NAMALWA (cell line): ENCODE measurements around the gene CACNG4.

ENCODE experiments used
- DNase-seq: peaks from one replicate; pipeline ENCODE4 v3.0.0-alpha.2; 2015; ENCODE audit warnings: low spot score

Gene CACNG4

DNA sequence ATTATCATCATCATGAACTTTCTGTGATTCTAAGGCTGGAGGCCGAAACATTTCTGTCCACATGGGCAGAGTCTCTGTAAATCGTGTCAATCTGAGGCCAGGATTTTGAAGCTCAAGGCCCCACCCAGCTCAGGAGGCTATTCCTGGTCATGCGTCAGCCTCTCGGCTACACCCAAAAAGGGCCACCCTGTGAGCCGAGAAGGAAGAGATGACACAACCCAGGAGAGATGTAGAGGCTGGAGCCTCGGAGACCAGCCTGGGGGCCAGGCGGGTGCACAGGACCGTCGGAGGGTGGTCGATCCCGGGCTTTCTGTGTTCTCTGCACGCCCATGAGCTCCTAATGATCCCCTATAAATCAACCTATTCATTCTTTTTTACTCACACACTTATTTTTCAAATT lies 78.8 kb downstream of the CACNG4 start:
- no peak for DNase-seq

DNA sequence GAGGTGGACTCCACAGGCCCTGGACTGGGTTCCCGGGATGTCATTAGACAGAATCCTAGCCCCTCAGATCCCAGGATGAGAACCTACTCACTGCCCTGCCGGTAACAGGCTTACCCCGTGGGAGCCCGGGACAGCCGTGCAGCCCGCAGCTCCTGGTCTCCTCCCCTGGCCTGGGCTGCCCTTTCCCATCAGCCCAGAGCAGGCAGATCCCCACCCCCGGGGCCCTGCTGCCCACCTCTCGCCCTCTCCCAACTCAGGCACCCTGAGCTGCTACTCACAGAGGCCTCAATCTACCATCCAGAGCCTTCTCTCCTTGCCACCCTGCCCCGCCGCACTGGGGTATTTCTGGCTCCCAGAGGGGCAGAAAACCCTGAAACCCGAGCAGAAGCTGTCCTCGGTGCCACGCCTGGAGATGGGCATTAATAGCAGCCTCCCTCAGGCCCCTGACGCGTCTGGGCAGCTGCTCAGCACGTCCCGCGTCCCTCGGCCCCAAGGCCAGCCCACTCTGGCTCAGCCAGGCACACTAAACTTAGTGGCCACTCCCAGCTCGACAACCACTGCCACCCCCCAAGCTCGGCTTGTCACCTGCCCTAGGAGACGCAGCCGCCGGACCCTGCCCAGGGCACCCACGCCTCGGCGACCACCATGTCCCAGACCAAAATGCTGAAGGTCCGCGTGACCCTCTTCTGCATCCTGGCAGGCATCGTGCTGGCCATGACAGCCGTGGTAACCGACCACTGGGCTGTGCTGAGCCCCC lies 79.7 kb downstream of the CACNG4 start, which contains the start of gene CACNG1:
TSS of gene CACNG1 (plus strand) at position 539 of the 757 bp plus-strand sequence. CDS start at position 646, 107 bp downstream.
- DNase-seq: no peak

DNA sequence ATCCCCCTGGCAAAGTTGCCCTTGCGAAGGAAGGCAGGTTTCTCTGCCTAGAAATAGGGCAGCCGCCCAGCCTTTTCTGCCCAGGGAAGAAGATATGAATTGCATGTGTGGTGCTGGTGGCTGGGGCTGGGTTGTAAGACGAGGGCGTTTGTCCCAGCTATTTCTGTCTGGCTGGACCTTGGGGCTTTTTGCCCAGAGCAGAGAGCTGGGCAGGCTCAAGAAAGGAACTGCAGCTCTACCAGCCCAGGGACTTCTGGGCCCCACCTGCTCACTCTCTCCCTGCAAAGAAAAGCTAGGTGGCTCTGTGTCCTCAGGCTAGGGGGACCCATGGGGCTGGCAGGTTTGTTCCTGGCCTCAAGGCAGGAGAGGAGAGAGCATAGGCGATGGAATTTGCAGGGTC lies 80.4 kb downstream of the CACNG4 start:
- no peak for DNase-seq

DNA sequence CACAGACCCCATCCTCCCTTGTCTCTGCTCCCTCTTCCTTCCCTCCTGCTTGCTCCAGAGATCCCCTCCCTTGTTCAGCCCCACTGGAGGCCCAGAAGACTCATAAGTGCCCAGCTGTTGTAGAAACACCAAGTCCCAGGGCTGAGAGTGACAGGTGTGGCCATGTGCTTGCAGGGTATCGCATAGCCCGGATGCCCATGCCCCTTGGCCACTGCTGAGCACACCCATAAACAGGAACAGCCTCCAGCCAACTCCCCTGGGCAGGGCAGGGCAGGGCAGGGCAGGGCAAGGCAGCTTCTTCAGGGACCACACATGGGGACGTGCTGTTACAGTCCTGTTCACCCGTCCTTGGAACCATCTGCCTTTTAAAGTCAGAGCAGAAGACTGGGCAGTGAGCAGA lies 81.9 kb downstream of the CACNG4 start:
- no peak for DNase-seq

DNA sequence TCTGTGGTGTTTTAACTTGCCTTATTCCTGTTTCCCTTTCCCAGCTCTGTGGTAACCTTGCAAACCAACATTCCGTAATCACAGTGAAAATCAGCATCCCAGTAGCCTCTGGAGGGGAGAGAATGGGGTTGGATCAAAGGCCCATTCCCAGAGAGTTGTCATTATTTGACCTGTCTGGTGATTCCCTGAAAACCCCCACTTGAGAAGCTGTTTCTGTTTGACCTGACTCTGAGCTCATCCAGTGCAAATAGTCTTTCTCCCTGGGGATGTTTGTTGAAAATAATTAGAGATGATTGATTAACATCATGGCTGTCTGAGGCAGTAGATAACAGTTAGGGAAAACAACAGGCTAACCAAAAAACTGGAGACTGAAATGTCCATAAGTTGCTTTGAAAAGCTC lies 82.9 kb downstream of the CACNG4 start:
- no peak for DNase-seq

DNA sequence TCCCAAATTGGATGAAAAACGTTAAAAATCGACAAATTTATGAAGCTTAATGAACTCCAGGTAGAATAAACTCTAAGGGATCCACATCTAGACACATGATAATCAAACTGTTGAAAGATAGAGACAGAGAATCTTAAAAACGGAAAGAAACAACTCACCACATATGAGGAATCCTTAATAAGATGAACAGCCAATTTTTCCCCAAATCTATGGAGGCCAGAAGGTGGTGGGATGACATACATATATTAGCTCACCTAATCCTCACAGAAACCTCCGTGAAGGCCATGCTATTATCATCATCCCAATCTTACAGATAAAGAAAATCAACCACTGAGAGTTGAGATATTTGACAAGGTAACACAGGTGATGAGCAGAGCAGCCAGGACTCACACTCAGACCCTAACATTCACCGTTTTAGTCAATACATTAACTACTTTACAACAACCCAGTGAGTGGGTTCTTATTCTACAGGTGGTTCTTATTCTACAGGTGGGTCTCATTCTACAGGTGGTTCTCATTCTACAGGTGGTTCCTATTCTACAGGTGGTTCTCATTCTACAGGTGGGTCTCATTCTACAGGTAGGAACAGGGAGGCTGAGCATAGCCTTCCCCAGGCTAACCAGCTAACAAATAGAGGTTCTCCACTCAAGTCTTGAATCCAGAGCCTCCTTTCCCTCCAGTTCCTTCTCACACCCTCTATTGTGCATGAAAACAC lies 84.7 kb downstream of the CACNG4 start:
- DNase-seq: no peak

DNA sequence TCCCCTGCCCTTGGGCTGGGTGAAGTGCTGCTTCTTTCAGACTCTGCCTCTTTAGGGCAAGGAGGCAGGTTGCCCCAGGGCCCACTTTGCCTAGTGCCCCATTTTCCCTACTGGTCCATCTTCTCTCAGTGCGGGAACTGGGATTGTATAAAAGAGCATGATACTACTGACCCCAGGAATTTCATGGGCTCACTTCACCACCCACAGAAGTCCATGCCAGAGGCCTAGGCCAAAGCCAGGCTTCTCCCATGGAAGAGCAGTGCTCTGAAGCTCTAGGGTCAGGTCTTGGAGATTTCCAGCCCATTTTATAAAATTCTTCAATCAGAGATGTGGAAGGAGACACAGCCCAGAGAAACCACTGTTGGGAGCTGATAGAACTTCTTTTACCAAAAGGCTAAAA lies 85.6 kb downstream of the CACNG4 start:
- no peak for DNase-seq

DNA sequence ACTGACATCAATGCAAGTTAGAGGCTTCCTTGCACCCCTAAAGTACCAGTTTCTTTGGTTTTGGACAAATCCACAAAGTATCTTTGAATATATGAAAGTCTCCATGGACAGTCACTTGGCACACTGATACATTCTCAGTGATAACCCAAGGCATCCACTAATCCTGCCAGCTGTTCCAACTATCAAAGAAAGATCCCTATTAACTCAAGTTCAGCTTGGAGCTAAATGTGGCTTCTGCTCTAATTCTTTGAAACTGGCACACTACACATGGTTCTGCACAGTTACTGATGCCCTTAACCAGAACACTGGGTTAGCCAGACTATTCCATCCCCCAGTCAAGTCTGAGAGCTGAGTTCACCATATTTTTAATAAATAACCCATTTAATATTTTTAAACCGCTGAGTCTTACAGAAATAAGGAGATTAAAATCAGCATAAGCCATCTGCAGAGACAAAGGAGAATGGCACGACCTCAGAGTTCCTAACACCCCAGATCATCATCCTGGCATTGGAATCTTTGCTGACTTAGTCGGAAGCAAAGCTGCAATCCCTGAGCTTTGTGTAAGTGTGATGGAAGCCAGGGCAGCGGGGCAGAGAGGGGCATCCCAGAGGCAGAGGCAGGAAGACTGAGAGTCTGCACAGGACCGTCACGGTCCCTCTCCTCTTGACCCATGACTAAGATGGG lies 86.1 kb downstream of the CACNG4 start:
- no peak for DNase-seq

DNA sequence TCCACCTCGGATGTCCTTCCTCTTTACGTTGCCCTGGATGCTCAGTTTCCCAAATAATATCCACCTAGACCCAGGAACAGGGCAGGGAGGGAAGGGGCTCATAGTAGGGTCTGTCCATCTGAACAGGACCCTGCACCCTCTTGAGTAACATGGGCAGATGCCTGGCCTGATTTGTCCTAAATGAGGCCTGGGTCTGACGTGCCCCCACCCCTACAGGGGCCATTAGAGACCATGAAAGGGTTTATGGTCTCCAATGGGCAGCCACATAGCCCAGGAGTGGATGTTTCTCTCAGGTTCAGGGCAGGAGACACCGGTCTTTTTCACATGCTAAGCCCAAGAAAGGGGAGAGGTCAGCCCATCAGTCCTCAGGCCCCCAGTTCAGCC lies 86.6 kb downstream of the CACNG4 start:
- no peak for DNase-seq

DNA sequence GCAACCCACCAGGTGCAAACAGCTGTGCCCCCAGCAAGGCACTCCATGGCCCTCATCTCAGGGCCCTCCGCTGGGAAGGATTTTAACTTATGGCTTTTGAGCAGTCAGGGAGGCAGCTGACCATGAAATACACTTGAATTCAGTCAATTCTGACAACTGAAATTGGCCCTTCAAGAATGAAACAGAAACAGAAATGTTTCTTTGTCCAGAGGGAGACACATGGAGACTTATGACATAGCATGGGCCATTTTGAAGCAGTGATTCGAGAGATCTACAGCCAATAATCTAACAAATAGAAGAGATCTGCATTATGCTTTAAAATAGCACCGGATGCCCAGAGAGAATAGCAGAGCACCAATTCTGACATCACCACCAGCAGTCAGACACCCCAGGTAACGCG lies 87.3 kb downstream of the CACNG4 start:
- no peak for DNase-seq

DNA sequence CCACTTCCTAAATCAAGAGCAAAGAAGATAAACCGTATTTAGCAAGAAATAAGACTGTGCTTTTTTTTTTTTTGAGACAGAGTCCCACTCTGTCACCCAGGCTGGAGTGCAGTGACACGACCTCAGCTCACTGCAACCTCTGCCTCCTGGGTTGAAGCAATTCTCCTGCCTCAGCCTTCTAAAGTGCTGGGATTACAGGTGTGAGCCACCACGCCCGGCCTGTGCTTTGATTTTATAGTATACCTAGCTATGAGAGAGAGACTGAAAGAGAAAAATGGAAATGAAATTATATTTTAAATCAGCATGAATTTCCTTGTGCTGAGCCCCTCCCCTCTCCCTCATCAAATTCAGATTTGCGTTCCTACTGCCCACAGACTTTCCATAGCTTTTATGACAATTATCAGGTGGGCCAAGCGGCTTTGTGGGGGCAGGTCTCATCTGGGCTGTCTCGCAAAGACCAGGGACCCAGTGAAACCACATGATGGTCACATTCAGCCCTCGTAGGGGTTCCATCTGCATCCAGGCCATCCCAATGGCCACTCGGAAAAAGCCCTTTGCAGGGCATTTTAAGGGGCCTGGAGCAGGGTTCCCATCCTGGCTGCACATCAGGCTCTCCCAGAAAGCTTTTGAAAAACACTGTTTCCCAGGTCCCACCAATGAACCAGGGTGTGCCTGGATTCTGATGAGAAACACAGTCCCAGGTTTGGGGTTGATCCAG lies 88.4 kb downstream of the CACNG4 start:
- no peak for DNase-seq

DNA sequence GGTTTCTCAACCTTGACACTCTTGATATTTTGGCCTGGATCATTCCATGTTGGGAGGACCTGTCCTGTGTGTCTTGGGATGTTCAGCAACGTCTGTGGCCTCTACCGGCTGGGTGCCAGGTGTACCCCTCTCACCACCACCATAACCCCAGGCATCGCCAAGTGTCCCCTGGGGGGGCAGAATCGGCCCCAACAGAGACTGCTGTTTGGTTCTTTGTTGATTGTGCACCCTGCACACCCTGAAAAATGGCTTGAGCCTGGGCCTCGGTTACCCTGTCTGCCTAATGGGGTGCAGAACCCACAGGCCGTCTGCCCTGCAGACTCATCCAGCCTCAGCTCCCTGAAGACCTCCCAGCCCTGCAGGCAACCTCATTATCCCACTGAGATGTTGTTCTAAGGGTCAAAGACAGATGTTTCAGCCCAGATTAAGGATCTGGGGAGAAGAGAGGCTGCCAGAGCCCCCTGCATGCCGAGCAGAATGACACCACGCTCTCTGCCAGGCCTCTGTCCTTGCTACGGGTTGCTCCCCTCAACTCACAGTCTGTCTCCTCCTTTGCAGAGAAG lies 89.0 kb downstream of the CACNG4 start:
- DNase-seq: no peak

DNA sequence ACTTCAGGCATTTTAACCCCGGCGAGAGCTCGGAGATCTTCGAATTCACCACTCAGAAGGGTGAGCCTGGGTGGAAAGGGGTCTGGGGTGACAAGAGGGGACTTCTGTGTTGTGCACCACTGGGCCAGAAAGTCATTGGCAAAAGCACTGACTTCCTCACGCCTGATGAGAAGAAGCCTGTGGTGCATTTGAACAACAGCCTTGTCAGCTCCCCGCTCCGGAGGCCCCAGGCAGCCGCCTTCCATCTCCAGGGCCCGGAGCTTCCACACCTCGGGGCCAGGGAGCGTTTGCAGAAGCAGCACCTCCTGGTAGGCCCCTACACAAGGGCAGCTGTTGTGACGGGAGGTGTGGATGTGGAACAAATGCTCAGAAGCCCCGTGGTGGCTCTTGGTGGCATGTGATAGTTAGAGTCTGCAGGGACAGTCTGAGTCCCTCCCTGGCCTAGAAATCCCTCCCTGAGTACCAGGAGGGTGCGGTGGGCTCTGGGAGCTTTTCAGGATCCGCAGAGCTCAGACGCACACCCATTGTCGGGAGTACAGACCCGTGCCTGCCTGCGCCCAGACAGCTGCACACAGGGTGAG lies 89.6 kb downstream of the CACNG4 start:
- no peak for DNase-seq

DNA sequence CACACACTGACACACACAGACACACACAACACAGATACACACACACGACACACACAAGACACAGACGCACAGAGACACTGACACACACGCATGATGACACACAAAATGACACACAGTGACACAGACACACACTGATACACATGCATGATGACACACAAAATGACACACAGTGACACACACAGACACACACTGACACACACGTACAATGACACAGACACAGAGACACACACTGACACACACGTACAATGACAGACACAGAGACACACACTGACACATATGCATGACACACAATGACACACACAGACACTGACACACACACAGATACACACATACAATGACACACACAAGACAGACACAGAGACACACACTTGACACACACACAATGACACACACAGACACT lies 90.1 kb downstream of the CACNG4 start:
- no peak for DNase-seq

DNA sequence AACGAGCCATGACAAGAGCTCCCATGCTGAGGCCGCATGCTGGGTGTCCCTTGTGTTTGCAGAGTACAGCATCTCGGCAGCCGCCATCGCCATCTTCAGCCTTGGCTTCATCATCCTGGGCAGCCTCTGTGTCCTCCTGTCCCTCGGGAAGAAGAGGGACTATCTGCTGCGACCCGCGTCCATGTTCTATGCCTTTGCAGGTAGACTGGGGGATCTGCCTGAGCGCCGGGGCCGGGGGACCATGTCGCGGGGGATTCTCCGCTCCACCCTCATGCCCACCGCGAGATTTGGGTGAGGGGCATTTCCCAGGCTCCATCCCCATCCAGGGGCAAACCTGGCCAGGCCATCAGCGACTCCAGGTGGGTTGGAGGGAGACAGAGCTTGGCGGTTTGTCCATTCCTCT lies 90.5 kb downstream of the CACNG4 start:
- DNase-seq: no peak

DNA sequence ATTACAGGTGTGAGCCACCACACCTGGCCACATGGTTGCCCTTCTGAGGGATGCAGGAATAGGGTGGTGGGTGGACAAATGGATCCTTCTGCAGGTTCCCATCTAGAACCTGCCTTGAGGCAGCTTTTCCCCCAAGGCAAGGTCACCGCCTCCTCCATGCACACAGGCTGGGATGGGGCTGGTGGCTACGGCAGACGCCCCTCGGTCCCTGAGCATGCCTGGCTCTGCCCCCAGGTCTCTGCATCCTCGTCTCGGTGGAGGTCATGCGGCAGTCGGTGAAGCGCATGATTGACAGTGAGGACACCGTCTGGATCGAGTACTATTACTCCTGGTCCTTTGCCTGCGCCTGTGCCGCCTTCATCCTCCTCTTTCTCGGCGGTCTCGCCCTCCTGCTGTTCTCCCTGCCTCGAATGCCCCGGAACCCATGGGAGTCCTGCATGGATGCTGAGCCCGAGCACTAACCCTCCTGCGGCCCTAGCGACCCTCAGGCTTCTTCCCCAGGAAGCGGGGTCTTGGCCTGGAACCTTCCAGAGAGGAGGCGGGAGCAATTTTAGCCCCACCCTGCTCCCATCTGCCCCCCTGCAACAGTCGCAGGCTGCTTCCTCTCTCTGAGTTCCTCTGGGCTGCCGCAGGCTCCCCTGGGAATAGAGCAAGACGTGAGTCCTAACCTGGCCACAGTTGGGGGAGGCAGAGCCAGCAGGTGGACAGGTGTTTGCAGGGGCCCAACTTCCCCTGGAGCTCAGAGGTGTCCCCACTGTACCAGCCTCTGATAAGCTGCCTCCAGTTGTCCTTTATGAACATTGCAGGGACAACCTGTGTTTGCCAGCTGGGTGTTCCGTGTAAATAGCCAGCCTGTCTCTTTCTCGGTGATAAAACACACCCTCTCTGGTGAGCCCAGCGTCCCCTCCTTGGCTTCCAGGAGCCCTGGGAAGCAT lies 91.6 kb downstream of the CACNG4 start:
- peak; percentile 17 for DNase-seq

DNA sequence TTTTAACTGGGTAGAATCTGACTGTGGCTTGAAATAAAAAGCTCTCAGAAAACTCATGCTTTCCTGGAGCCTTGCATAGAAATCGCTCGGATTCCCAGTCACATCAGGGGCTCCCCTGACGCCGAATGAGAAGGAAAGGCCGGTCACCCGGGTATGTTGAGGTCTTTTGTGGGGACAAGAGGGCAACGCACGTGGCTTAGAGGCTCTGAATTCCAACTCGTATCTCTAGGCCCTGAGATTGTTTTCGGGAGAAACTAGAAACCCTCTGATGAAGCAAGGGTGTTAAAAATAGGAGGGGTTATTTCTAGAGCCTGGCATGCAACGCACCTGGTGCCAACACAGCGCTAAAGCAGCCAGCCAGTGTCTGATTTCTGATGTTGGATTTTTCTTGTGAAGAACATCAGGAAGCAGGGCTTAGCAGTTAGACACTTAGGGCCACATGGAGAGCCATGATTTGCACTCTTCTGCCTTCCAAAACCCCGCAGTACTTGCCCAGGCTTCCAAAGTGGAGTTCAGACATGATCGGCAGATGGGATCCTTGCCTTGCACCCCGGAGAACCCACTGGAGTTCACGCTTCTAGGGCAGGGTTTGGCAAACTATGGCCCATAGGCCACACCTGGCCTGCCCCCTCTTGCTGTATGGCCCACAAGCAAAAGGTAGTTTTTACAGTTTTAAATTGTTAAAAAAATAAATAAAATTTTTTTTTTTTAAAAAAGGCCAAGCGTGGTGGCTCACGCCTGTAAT lies 92.4 kb downstream of the CACNG4 start:
- DNase-seq: no peak

DNA sequence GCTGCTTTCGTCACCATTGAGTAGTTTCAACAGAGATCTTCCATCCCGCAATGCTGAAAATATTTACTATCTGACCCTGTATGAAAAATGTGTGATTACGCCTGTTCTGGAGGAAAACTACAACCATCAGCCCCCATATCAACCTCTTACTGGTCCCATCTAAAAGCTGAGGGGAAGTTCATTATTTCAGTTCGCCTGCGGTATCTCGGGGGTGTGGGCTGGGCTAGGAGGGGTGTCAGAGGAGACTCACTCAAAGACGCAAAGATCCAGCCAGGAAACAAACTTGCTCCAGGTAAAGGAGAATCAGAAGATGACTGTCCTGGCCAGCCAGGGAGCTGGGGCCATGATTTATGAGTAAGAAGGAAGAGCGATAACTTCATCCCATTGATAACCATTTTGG lies 93.5 kb downstream of the CACNG4 start:
- no peak for DNase-seq

DNA sequence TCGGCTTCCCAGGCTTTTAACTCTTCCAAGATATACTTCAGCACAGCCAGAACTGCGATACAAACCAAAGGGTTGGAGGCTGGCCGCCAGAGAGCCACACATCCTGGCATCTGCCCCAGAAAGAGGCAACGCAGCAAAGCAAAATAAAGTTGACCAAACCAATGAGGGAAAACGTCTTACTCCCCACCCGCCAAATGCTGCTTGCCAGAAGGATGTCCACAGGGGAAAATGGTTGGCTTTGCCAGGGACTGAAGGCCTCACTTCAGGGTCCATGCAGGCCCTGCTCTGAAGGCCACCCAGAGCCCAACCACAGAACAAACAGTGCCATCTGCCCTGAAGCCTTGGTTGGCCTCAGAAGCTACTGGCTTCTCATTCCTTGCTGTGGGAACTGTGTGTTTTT lies 94.9 kb downstream of the CACNG4 start:
- DNase-seq: no peak

DNA sequence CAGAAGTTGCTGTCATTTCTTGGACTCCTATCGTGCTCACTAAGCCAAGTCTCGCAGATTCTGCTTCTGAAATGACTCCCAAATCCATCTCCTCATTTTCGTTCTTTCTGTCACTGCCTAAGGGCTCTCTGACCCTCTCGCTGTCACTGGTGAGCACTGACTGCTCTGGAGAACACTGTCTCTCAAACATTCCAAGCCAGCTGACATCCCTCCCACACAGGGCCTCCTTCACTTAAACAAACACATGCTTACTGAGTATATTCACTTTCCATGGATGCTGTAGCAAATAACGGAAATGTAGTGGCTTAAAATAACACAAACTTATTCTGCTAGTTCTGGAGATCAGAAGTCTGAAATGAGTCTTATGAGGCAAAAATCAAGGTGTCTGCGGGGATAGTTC lies 98.6 kb downstream of the CACNG4 start:
- DNase-seq: no peak
